Ascending aorta (tissue), 2 donors: Measurements from ENCODE around the gene SLC2A5. TPM values are rescaled to one million over a fixed set of nuclear protein-coding genes. Genes with fewer than 3 reads are reported as not detected.
A peak's percentile ranks its signal among the peaks of the same experiment; 100 is the strongest.

Experiments used
- DNase-seq, 2 donors: peaks; one replicate each; pipeline ENCODE4 v3.0.0-alpha.2; 2019; ENCODE audit warnings: low spot score in 2 of 2
- H3K27ac ChIP-seq, 2 donors: fragments of 200-600 bp; sonication (generic); one replicate each; pipeline ENCODE4 v1.5.1; 2016 to 2017; ENCODE audit warnings: mild to moderate bottlenecking in 1 of 2
- H3K27me3 ChIP-seq: fragments of 200-600 bp; sonication (generic); one replicate; pipeline ENCODE4 v1.5.1; 2017
- H3K36me3 ChIP-seq, 2 donors: fragments of 200-600 bp; sonication (generic); one replicate each; pipeline ENCODE4 v1.5.1; 2016
- H3K4me1 ChIP-seq, 2 donors: fragments of 200-600 bp; sonication (generic); one replicate each; pipeline ENCODE4 v1.5.1; 2016 to 2017; ENCODE audit warnings: mild to moderate bottlenecking in 1 of 2
- H3K4me3 ChIP-seq, 2 donors: fragments of 200-600 bp; sonication (generic); one replicate each; pipeline ENCODE4 v1.5.1; 2016 to 2017; ENCODE audit warnings: mild to moderate bottlenecking in 1 of 2
- H3K9me3 ChIP-seq, 2 donors: fragments of 200-600 bp; sonication (generic); one replicate each; pipeline ENCODE4 v1.5.1; 2016
- intact Hi-C: fragments of 100-400 bp; cut with DNase I; formaldehyde crosslinking; loops from one replicate; pipeline ENCODE4 v1.15.1; 2023
- total RNA-seq: library from RNA; depleted of rRNA; stranded (reverse); fragments of >200 nt; gene quantifications from one replicate; pipeline ENCODE4 v1.1.0, GENCODE V29; 2016
- TF ChIP-seq, protein P1 (sequence below), 3 experiments: fragments of 200-600 bp in 2 of 3; fragments of 450-650 bp in 1 of 3; sonication (generic) in 2 of 3; IDR thresholded peaks; one replicate each; pipeline ENCODE4 v1.5.1; 2016 to 2019; ENCODE audit warnings: antibody characterized with exemption in 3 of 3, mild to moderate bottlenecking in 1 of 3, moderate library complexity in 1 of 3

The SLC2A5 gene
- total RNA-seq, 1 donor from 2014 or later = 13.9 TPM

DNA sequence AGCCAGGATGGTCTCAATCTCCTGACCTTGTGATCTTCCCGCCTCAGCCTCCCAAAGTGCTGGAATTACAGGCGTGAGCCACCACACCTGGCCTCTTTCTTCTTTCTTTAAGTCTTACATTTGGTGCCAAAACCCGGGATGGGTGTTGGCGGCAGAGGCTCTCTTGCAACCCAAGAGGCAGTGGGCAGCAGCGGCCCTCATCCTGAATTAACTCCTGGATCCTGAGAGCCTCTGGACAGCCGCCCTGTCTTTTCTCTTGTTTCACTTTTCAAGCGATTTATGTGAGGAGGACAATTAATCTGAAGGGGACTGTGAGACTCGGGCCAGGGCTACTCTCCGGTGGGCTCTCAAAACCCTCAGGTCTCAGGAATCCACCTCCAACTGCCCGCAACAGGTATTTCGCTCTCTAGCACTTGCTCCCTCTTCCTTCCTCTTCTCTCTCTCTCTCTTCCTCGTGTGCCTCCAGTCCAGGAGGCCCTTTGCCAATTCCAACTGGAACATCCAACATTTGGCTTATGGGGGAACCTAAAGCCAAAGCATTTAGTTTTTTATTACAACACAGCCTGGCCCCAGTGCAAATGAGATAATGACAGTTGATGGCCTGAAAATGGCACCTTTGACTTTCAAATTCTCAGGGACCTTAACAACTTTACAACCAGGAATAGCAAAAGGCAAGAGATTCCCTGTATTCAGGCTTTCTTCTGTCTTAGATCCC, 18.1 kb upstream of the SLC2A5 start:
- Histone ChIP-seq H3K4me1 (peaks cover 0 to 9% of the 10 kb centered on the region in 2 donors), H3K27me3 (no peaks in the 10 kb centered on the region), H3K4me3 (no peak overlapping the region), H3K27ac (no peak overlapping the region), H3K36me3 (no peaks in the 10 kb centered on the region), H3K9me3 (no peaks in the 10 kb centered on the region)
- TF ChIP-seq, protein P1, sequence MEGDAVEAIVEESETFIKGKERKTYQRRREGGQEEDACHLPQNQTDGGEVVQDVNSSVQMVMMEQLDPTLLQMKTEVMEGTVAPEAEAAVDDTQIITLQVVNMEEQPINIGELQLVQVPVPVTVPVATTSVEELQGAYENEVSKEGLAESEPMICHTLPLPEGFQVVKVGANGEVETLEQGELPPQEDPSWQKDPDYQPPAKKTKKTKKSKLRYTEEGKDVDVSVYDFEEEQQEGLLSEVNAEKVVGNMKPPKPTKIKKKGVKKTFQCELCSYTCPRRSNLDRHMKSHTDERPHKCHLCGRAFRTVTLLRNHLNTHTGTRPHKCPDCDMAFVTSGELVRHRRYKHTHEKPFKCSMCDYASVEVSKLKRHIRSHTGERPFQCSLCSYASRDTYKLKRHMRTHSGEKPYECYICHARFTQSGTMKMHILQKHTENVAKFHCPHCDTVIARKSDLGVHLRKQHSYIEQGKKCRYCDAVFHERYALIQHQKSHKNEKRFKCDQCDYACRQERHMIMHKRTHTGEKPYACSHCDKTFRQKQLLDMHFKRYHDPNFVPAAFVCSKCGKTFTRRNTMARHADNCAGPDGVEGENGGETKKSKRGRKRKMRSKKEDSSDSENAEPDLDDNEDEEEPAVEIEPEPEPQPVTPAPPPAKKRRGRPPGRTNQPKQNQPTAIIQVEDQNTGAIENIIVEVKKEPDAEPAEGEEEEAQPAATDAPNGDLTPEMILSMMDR (IDR thresholded peaks at IDR 0.05) = no peak
- DNase-seq = no peak
- intact Hi-C loops = no loop called here

DNA sequence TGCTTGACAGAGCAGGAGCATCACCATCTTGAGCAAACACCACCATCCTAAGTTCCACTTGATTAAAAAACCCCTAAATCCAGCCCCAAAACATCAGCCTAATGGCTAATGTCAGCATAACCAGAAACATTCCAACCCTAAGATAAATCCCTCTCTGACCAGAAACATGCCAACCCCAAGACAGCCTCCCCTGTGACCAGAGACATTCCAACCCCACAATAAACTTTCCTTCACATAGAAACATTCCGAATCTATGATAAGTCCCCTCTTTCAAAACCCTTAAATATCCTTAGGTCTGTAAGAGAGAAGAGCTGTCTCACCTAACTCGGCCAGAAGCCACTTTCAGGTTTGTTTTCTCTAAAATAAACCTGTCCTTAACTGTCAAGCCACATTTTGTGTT, 17.4 kb upstream of the SLC2A5 start:
- H3K4me3 ChIP-seq = no peak overlapping the region
- TF ChIP-seq, protein P1 (IDR thresholded peaks at IDR 0.05) = no peak
- no peak for DNase-seq
- no peaks in the 10 kb centered on the region for H3K36me3 ChIP-seq
- H3K4me1 ChIP-seq = peaks cover 0 to 9% of the 10 kb centered on the region in 2 donors
- intact Hi-C loops = no loop called here
- H3K27ac ChIP-seq = no peak overlapping the region
- no peaks in the 10 kb centered on the region for H3K27me3 ChIP-seq
- no peaks in the 10 kb centered on the region for H3K9me3 ChIP-seq

DNA sequence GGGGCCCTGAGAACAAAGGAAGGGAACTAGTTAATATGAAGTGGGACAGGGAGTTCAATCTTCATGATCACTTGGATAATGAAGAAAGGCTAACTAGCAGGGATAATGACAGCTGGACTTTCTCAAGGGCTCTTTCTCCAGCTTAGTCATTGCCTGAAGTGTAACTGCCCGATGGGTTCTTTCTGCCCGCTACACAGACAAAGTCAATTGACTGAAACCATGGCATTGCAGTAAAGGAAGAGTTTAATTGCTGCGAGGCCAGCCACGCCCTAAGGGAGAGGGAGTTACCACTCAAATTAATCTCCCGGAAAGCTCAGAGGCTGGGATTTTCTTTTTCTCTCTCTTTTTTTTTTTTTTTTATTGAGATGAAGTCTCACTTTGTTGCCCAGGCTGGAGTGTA, 16.6 kb upstream of the SLC2A5 start:
- Histone ChIP-seq H3K4me1 (peaks cover 0 to 9% of the 10 kb centered on the region in 2 donors), H3K27me3 (no peaks in the 10 kb centered on the region), H3K9me3 (no peaks in the 10 kb centered on the region), H3K36me3 (no peaks in the 10 kb centered on the region), H3K4me3 (no peak overlapping the region), H3K27ac (no peak overlapping the region)
- intact Hi-C loops = no loop called here
- TF ChIP-seq, protein P1 (IDR thresholded peaks at IDR 0.05) = no peak
- DNase-seq = no peak

DNA sequence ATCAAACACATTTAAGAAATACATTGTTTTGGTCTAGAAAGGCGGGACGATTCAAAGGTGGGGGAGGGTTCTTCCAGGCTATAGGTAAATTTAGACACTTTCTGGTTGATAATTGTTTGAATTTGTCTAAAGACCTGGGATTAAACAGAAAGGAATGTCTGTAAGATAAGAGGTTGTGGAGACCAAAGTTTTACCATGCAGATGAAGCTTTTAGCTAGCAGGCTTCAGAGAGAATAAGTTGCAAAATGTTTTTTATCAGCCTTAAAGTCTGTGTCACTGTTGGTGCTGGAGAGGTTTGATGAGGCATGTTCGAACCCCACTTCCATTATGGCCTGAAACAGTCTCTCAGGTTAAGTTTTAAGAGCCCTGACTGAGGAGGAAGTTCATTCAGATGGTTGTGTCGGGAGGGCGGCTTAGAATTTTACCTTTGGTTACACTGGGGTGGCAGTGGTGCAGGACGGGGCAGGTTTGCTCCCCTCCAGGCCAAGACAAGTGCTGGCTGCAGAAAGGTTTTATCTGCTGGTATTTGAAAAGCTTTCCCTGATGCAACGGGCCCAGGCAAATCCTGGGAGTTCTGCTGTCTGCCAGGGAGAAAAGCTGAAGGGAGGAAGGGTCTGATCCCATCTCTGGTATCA, 16.0 kb upstream of the SLC2A5 start:
- Histone ChIP-seq H3K4me1 (peaks cover 0 to 9% of the 10 kb centered on the region in 2 donors), H3K9me3 (no peaks in the 10 kb centered on the region), H3K4me3 (no peak overlapping the region), H3K27ac (peak overlapping the region in 1 of 2 donors; percentile 26), H3K27me3 (no peaks in the 10 kb centered on the region), H3K36me3 (no peaks in the 10 kb centered on the region)
- no peak for DNase-seq
- intact Hi-C loops = no loop called here
- TF ChIP-seq, protein P1 (IDR thresholded peaks at IDR 0.05) = no peak

DNA sequence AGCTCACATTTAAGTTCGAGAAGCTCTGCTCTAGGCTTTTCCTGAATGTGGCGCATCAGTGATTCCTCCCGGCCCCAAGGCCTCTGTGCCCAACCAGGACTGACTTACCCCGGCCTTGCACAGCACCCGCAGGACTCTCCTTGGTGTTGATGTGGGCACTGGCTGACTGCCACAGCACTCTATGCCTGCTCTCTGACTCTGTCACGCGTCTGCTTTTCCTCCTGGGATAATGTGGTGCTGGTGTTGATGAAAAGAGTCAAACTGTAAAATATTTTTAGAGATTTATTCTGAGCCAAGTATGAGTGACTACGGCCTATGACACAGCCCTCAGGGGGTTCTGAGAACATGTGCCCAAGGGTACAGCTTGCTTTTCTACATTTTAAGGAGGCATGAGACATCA, 15.5 kb upstream of the SLC2A5 start:
- Histone ChIP-seq H3K4me1 (peaks cover 0 to 9% of the 10 kb centered on the region in 2 donors), H3K27ac (peak overlapping the region in 1 of 2 donors; percentile 26), H3K27me3 (no peaks in the 10 kb centered on the region), H3K9me3 (no peaks in the 10 kb centered on the region), H3K36me3 (no peaks in the 10 kb centered on the region), H3K4me3 (no peak overlapping the region)
- intact Hi-C loops = no loop called here
- peak; percentile 41 to 83 for DNase-seq
- TF ChIP-seq, protein P1 (IDR thresholded peaks at IDR 0.05) = no peak
